ENCODE data around the gene PKHD1.

DNA sequence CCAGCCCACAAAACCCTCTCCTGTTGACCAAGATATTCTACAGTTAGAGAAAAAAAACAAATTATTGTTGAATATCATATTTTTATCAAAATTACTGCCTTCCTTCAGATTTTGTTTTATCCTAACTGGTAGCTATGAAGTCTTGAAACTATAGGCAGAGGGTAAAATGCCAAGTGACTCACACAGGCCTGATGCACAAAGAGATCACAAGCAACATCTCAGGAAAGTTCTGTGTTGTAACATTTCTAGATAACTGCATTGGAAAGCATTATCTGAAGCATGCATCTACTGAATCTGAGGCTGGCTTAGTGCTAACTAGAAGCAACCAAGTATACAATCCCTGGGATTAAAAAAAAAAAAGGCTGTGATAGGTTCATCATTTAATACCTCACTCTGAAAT is 134.2 kb downstream of the PKHD1 start:
- TF ChIP-seq EP300 (IDR thresholded peaks at IDR 0.05; ENCODE audit: borderline replicate concordance) (no peak), CEBPB (IDR thresholded peaks at IDR 0.05) (no peak), TAF1 (IDR thresholded peaks at IDR 0.05; ENCODE audit: low read depth) (no peak), YY1 (IDR thresholded peaks at IDR 0.05; ENCODE audit: low read depth) (no peak), CREB1 (IDR thresholded peaks at IDR 0.05; ENCODE audit: low read depth) (no peak), FOXM1 (IDR thresholded peaks at IDR 0.05; ENCODE audit: borderline replicate concordance, low read depth) (no peak), RAD21 (IDR thresholded peaks at IDR 0.05; ENCODE audit: low read depth) (no peak), ZBTB7A (IDR thresholded peaks at IDR 0.05; ENCODE audit: low read depth) (no peak), TEAD4 (IDR thresholded peaks at IDR 0.05) (no peak), NFIC (IDR thresholded peaks at IDR 0.05) (no peak)
- TF ChIP-seq, protein P1, sequence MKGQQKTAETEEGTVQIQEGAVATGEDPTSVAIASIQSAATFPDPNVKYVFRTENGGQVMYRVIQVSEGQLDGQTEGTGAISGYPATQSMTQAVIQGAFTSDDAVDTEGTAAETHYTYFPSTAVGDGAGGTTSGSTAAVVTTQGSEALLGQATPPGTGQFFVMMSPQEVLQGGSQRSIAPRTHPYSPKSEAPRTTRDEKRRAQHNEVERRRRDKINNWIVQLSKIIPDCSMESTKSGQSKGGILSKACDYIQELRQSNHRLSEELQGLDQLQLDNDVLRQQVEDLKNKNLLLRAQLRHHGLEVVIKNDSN (IDR thresholded peaks at IDR 0.05): no peak
- TF ChIP-seq, protein P2, sequence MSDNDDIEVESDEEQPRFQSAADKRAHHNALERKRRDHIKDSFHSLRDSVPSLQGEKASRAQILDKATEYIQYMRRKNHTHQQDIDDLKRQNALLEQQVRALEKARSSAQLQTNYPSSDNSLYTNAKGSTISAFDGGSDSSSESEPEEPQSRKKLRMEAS (IDR thresholded peaks at IDR 0.05): no peak
- TF ChIP-seq, protein P3, sequence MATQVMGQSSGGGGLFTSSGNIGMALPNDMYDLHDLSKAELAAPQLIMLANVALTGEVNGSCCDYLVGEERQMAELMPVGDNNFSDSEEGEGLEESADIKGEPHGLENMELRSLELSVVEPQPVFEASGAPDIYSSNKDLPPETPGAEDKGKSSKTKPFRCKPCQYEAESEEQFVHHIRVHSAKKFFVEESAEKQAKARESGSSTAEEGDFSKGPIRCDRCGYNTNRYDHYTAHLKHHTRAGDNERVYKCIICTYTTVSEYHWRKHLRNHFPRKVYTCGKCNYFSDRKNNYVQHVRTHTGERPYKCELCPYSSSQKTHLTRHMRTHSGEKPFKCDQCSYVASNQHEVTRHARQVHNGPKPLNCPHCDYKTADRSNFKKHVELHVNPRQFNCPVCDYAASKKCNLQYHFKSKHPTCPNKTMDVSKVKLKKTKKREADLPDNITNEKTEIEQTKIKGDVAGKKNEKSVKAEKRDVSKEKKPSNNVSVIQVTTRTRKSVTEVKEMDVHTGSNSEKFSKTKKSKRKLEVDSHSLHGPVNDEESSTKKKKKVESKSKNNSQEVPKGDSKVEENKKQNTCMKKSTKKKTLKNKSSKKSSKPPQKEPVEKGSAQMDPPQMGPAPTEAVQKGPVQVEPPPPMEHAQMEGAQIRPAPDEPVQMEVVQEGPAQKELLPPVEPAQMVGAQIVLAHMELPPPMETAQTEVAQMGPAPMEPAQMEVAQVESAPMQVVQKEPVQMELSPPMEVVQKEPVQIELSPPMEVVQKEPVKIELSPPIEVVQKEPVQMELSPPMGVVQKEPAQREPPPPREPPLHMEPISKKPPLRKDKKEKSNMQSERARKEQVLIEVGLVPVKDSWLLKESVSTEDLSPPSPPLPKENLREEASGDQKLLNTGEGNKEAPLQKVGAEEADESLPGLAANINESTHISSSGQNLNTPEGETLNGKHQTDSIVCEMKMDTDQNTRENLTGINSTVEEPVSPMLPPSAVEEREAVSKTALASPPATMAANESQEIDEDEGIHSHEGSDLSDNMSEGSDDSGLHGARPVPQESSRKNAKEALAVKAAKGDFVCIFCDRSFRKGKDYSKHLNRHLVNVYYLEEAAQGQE (IDR thresholded peaks at IDR 0.05; ENCODE audit: low read depth): no peak

All from Ishikawa (cell line).